H1 (cell line): Measurements from ENCODE around the gene FAT1. TPM values are rescaled to one million over a fixed set of nuclear protein-coding genes. Genes with fewer than 3 reads are reported as not detected.

Experiments used
- CTCF ChIA-PET: fragments of 300-600 bp; sonication (Branson Sonifier 250); formaldehyde crosslinking; loops from one replicate; lab custom pipeline; 2021; ENCODE audit not compliant: partially characterized antibody; lab: Charles Lee
- POLR2A ChIA-PET: fragments of 300-600 bp; sonication (Branson Sonifier 250); formaldehyde crosslinking; loops from one replicate; lab custom pipeline; 2021; ENCODE audit warnings: inconsistent platforms; ENCODE audit not compliant: partially characterized antibody; lab: Charles Lee
- DNase-seq, 2 experiments: peaks; one replicate each; pipeline versions ENCODE4 v3.0.0 to v3.0.0-alpha.2; 2010 to 2022; ENCODE audit warnings: low spot score in 2 of 2, low read depth in 1 of 2, mixed read lengths in 1 of 2
- FAIRE-seq: peaks from 2 replicates; lab custom pipeline; 2011; peaks lifted over from hg19 to GRCh38; lab: Jason Lieb, UNC
- H2AFZ ChIP-seq: 2 replicates; pipeline ENCODE4 v1.8.1; 2012; ENCODE audit warnings: low read length, inconsistent platforms
- H2AK5ac ChIP-seq: 2 replicates; pipeline ENCODE4 v1.6.1; 2013; ENCODE audit warnings: low read depth, low read length
- H2BK120ac ChIP-seq: replicated peaks from 2 replicates; pipeline ENCODE3; 2013; ENCODE audit warnings: low read depth, low read length, inconsistent platforms
- H2BK12ac ChIP-seq: 2 replicates; pipeline ENCODE4 v1.6.1; 2013; ENCODE audit warnings: low read depth, low read length
- H2BK15ac ChIP-seq: 2 replicates; pipeline ENCODE4 v1.6.1; 2013; ENCODE audit warnings: low read length
- H2BK20ac ChIP-seq: 2 replicates; pipeline ENCODE4 v1.6.1; 2013; ENCODE audit warnings: low read length
- H2BK5ac ChIP-seq: 2 replicates; pipeline ENCODE4 v1.6.1; 2013; ENCODE audit warnings: low read depth, low read length
- H3K14ac ChIP-seq: 2 replicates; pipeline ENCODE4 v1.6.1; 2013; ENCODE audit warnings: inconsistent platforms; ENCODE audit not compliant: insufficient read length
- H3K18ac ChIP-seq: 2 replicates; pipeline ENCODE4 v1.6.1; 2013; ENCODE audit warnings: low read length; ENCODE audit errors: extremely low read depth
- H3K23ac ChIP-seq: 2 replicates; pipeline ENCODE4 v1.6.1; 2013; ENCODE audit warnings: inconsistent platforms; ENCODE audit not compliant: insufficient read length
- H3K23me2 ChIP-seq: 2 replicates; pipeline ENCODE4 v1.6.1; 2013; ENCODE audit warnings: low read depth, low read length
- H3K27ac ChIP-seq: 2 replicates; pipeline ENCODE4 v1.6.1; 2011; ENCODE audit warnings: low read depth, low read length, inconsistent platforms
- H3K27me3 ChIP-seq, 4 experiments: replicated peaks in 1 of 4; 1 replicate in 1 of 4; 2 replicates in 3 of 4; pipeline versions ENCODE4 v1.6.1 to v1.8.1; 2011 to 2013; ENCODE audit warnings: low read length in 3 of 4, mild to moderate bottlenecking in 3 of 4, inconsistent platforms in 2 of 4, mixed read lengths in 2 of 4, moderate library complexity in 1 of 4; ENCODE audit not compliant: control insufficient read depth in 3 of 4, insufficient read depth in 3 of 4; ENCODE audit errors: extremely low read depth in 1 of 4
- H3K36me3 ChIP-seq, 4 experiments: 2 replicates each; pipeline versions ENCODE4 v1.6.1 to v1.8.1; 2011 to 2013; ENCODE audit warnings: mild to moderate bottlenecking in 4 of 4, low read length in 3 of 4, moderate library complexity in 2 of 4, control low read depth in 1 of 4, inconsistent platforms in 1 of 4; ENCODE audit not compliant: insufficient read depth in 4 of 4, control insufficient read depth in 2 of 4
- H3K4ac ChIP-seq: replicated peaks from 2 replicates; pipeline ENCODE3; 2013; ENCODE audit warnings: low read length, low read depth, mixed read lengths, inconsistent platforms; ENCODE audit not compliant: insufficient read length
- H3K4me1 ChIP-seq, 4 experiments: replicated peaks in 1 of 4; 1 replicate in 1 of 4; 2 replicates in 3 of 4; pipeline versions ENCODE4 v1.6.1 to v1.8.1; 2011 to 2013; ENCODE audit warnings: low read length in 3 of 4, inconsistent platforms in 2 of 4, mixed read lengths in 1 of 4; ENCODE audit not compliant: insufficient read depth in 4 of 4, control insufficient read depth in 3 of 4
- H3K4me2 ChIP-seq, 2 experiments: 2 replicates each; pipeline versions ENCODE4 v1.6.1 to v1.8.1; 2011 to 2013; ENCODE audit warnings: low read depth in 2 of 2, low read length in 2 of 2, control low read depth in 1 of 2, inconsistent platforms in 1 of 2, mild to moderate bottlenecking in 1 of 2; ENCODE audit not compliant: insufficient read depth in 1 of 2
- H3K4me3 ChIP-seq, 4 experiments: fragments of 200-600, 300-600 bp in 1 of 4; sonication (generic), shearing (Covaris generic), sonication (Bioruptor Twin) in 1 of 4; 2 replicates each; pipeline versions ENCODE4 v1.5.1 to v1.8.1; 2011 to 2016; ENCODE audit warnings: low read length in 4 of 4, low read depth in 3 of 4, control low read depth in 2 of 4, inconsistent platforms in 2 of 4, mild to moderate bottlenecking in 2 of 4, mixed read lengths in 1 of 4, moderate library complexity in 1 of 4; ENCODE audit not compliant: insufficient read depth in 2 of 4; ENCODE audit errors: extremely low read depth in 1 of 4
- H3K56ac ChIP-seq: replicated peaks from 2 replicates; pipeline ENCODE3; 2013; ENCODE audit warnings: low read depth, mild to moderate bottlenecking, mixed read lengths, low read length, inconsistent platforms; ENCODE audit not compliant: insufficient read length
- H3K79me1 ChIP-seq: 2 replicates; pipeline ENCODE4 v1.6.1; 2013; ENCODE audit warnings: low read depth, low read length, control low read depth
- H3K79me2 ChIP-seq, 2 experiments: 2 replicates each; pipeline versions ENCODE4 v1.6.1 to v1.8.1; 2012 to 2013; ENCODE audit warnings: low read length in 2 of 2, mild to moderate bottlenecking in 2 of 2, inconsistent platforms in 1 of 2; ENCODE audit not compliant: insufficient read depth in 2 of 2, control insufficient read depth in 1 of 2
- H3K9ac ChIP-seq, 4 experiments: replicated peaks in 1 of 4; 1 replicate in 1 of 4; 2 replicates in 3 of 4; pipeline versions ENCODE4 v1.6.1 to v1.8.1; 2011 to 2013; ENCODE audit warnings: low read depth in 3 of 4, low read length in 3 of 4, control low read depth in 2 of 4, mild to moderate bottlenecking in 2 of 4, moderate library complexity in 2 of 4, inconsistent platforms in 1 of 4; ENCODE audit errors: extremely low read depth in 1 of 4
- H3K9me3 ChIP-seq, 2 experiments: 2 replicates each; pipeline versions ENCODE4 v1.6.1 to v1.8.1; 2012 to 2013; ENCODE audit warnings: mild to moderate bottlenecking in 2 of 2, moderate library complexity in 2 of 2, control low read depth in 1 of 2, inconsistent platforms in 1 of 2, low read depth in 1 of 2, low read length in 1 of 2, mixed read lengths in 1 of 2; ENCODE audit not compliant: insufficient read depth in 2 of 2
- H4K20me1 ChIP-seq, 2 experiments: replicated peaks in 1 of 2; 2 replicates each; pipeline versions ENCODE3 to v1.8.1; 2011 to 2013; ENCODE audit warnings: inconsistent platforms in 2 of 2, low read length in 2 of 2, mild to moderate bottlenecking in 1 of 2; ENCODE audit not compliant: insufficient read depth in 2 of 2, control insufficient read depth in 1 of 2
- H4K5ac ChIP-seq: 2 replicates; pipeline ENCODE4 v1.6.1; 2013; ENCODE audit warnings: low read length, low read depth, mixed read lengths, inconsistent platforms; ENCODE audit not compliant: insufficient read length
- H4K8ac ChIP-seq: 2 replicates; pipeline ENCODE4 v1.8.0; 2013; ENCODE audit warnings: mild to moderate bottlenecking, moderate library complexity, low read length, inconsistent platforms; ENCODE audit not compliant: insufficient read depth; ENCODE audit errors: extremely low read depth
- H4K91ac ChIP-seq: replicated peaks from 2 replicates; pipeline ENCODE3; 2013; ENCODE audit warnings: low read length, mixed read lengths, inconsistent platforms; ENCODE audit not compliant: insufficient read length
- BRCA1 ChIP-seq: IDR thresholded peaks from 2 replicates; pipeline ENCODE4 v1.6.1; 2012; ENCODE audit warnings: low read depth, low read length, improper control_type of control experiment
- CBX8 ChIP-seq: fragments of 300-800, 300-1000 bp; sonication (generic); IDR thresholded peaks from 2 replicates; pipeline ENCODE4 v1.7.1; 2016; ENCODE audit warnings: low read depth, low read length, borderline replicate concordance
- POLR2A ChIP-seq, 2 experiments: IDR thresholded peaks; 1 replicate in 1 of 2; 2 replicates in 1 of 2; pipeline ENCODE4 v1.6.1; 2011; ENCODE audit warnings: low read depth in 2 of 2, low read length in 2 of 2, mild to moderate bottlenecking in 2 of 2; ENCODE audit errors: control extremely low read depth in 1 of 2
- POLR2AphosphoS5 ChIP-seq: IDR thresholded peaks from 2 replicates; pipeline ENCODE4 v1.6.1; 2011; ENCODE audit warnings: low read depth, low read length
- TCF12 ChIP-seq: IDR thresholded peaks from 2 replicates; pipeline ENCODE4 v1.6.1; 2011; ENCODE audit warnings: low read depth, mild to moderate bottlenecking, low read length
- YY1 ChIP-seq: IDR thresholded peaks from 2 replicates; pipeline ENCODE4 v1.6.1; 2011; ENCODE audit warnings: low read depth, mild to moderate bottlenecking, low read length
- WGBS, 2 experiments: shearing (Covaris generic) in 1 of 2; methylation state at CpG; one replicate each; pipeline versions ENCODE4 v1.1.6 to v1.1.7; 2013 to 2015; ENCODE audit warnings: low lambda C conversion rate in 2 of 2, mixed read lengths in 2 of 2, inconsistent platforms in 1 of 2, low coverage in 1 of 2, missing lambda C conversion rate in 1 of 2; ENCODE audit not compliant: insufficient replicate concordance in 2 of 2, insufficient coverage in 1 of 2, insufficient read length in 1 of 2; ENCODE audit errors: extremely low coverage in 1 of 2, missing lambda C conversion rate in 1 of 2; 5-methylcytosine and 5-hydroxymethylcytosine counted together
- polyA plus RNA-seq, 7 experiments: library from polyadenylated mRNA; depleted of rRNA in 3 of 7; stranded (reverse) in 5 of 7; unstranded in 2 of 7; fragments of >200 nt in 5 of 7; fragments of 200-250 nt in 2 of 7; gene quantifications; 1 replicate in 5 of 7; 2 replicates in 1 of 7; 4 replicates in 1 of 7; pipeline versions ENCODE4 v1.2.1 to v1.2.3, GENCODE V29; 2011 to 2013; ENCODE audit warnings: missing spikeins in 2 of 7, mixed read lengths in 2 of 7
- total RNA-seq: library from RNA; stranded (reverse); fragmentation: NEBNext Ultra II Directional; extraction: Animal tissue kit (Norgen Biotek cat#: 25700); gene quantifications from 2 replicates; pipeline ENCODE4 v1.2.1, GENCODE V29; 2021
- TF ChIP-seq, protein P1 (sequence below): IDR thresholded peaks from 2 replicates; pipeline ENCODE4 v1.6.1; 2012; ENCODE audit warnings: inconsistent platforms
- TF ChIP-seq, protein P2 (sequence below), 3 experiments: IDR thresholded peaks; 1 replicate in 2 of 3; 2 replicates in 1 of 3; pipeline versions ENCODE4 v1.5.1 to v1.6.1; 2011; ENCODE audit warnings: low read length in 3 of 3, mild to moderate bottlenecking in 3 of 3, inconsistent platforms in 2 of 3, low read depth in 1 of 3, moderate library complexity in 1 of 3; ENCODE audit not compliant: insufficient read depth in 1 of 3; ENCODE audit errors: control extremely low read depth in 1 of 3

FAT1 gene
- total and polyA plus RNA-seq, 2 of the 8 experiments (the other 6 are each of a cell fraction or from before 2014, with no cell fraction given): 94.4 to 137 TPM

DNA sequence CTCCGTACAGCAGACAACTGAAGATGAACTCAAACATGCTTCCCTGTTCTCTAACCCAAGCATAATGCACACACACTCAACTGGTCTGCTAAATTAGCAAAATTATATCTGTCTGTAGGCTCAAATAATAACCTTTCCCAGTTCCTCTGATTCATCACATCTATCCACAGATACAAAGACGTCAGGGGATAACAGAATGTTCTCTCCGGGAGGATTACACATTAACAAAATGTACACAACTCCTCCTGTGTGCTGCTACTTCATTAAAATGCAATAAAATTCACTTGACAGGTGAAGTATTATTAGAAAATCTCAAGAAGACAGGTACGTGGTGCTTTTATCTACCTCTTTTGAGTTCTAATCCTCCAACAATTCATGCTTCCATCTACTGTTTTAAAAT lies 57.4 kb downstream of the FAT1 start:
- Histone ChIP-seq H3K18ac (no peak overlapping the region), H3K79me2 (peaks cover 3 to 55% of the 10 kb centered on the region in 2 experiments; a peak in 2 of 4 replicates), H2BK5ac (no peak overlapping the region), H3K36me3 (peaks cover 2 to 28% (median 9%) of the 10 kb centered on the region in 4 experiments), H3K4me1 (peaks cover 2 to 16% (median 9%) of the 10 kb centered on the region in 4 experiments), H4K5ac (no peak overlapping the region), H3K9ac (no peak overlapping the region), H3K79me1 (0 out of 2 replicates have a peak, but pooled peaks cover 9% of the 10 kb centered on the region), H3K23me2 (peaks cover 5% of the 10 kb centered on the region), H3K4ac (no peak overlapping the region), H2BK20ac (no peak overlapping the region), H2BK120ac (no peak overlapping the region), H2BK12ac (no peak overlapping the region), H2AK5ac (no peak overlapping the region), H3K27me3 (peaks cover 0 to 1% (median 0%) of the 10 kb centered on the region in 4 experiments; a peak in 1 of 7 replicates), H3K56ac (no peak overlapping the region), H3K4me3 (no peak overlapping the region), H2AFZ (no peak overlapping the region), H3K23ac (no peak overlapping the region), H3K9me3 (no peaks in the 10 kb centered on the region), H3K4me2 (no peak overlapping the region), H4K91ac (no peak overlapping the region), H3K27ac (no peak overlapping the region), H4K20me1 (peaks cover 0 to 5% of the 10 kb centered on the region in 2 experiments), H3K14ac (no peak overlapping the region), H2BK15ac (no peak overlapping the region), H4K8ac (no peak overlapping the region)
- 88% methylated on average over 4 of the region's 4 CpGs; no CpG with 5 or more reads in 1 of the 2 experiments for WGBS, 2 experiments
- POLR2A ChIA-PET: interaction anchor here (0.7 kb wide), 1 partner anchor 35 kb away, joined by 3 read pairs; no protein-coding TSS in a partner anchor
- DNase-seq (no peak), FAIRE-seq (no peak)
- CTCF ChIA-PET: no interaction called here
- no peak for TF ChIP-seq POLR2AphosphoS5
- TF ChIP-seq POLR2A (IDR thresholded peaks at IDR 0.05; ENCODE audit: control extremely low read depth in 1 of 2, low read depth in 2 of 2, low read length in 2 of 2): no peak
- TF ChIP-seq, protein P1, sequence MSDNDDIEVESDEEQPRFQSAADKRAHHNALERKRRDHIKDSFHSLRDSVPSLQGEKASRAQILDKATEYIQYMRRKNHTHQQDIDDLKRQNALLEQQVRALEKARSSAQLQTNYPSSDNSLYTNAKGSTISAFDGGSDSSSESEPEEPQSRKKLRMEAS: no peak
- TF ChIP-seq, protein P2, sequence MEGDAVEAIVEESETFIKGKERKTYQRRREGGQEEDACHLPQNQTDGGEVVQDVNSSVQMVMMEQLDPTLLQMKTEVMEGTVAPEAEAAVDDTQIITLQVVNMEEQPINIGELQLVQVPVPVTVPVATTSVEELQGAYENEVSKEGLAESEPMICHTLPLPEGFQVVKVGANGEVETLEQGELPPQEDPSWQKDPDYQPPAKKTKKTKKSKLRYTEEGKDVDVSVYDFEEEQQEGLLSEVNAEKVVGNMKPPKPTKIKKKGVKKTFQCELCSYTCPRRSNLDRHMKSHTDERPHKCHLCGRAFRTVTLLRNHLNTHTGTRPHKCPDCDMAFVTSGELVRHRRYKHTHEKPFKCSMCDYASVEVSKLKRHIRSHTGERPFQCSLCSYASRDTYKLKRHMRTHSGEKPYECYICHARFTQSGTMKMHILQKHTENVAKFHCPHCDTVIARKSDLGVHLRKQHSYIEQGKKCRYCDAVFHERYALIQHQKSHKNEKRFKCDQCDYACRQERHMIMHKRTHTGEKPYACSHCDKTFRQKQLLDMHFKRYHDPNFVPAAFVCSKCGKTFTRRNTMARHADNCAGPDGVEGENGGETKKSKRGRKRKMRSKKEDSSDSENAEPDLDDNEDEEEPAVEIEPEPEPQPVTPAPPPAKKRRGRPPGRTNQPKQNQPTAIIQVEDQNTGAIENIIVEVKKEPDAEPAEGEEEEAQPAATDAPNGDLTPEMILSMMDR (IDR thresholded peaks at IDR 0.05; ENCODE audit: control extremely low read depth in 1 of 3, insufficient read depth in 1 of 3, low read depth in 1 of 3, low read length in 3 of 3): no peak
- TF ChIP-seq TCF12: no peak
- TF ChIP-seq YY1: no peak
- no peak for TF ChIP-seq BRCA1
- TF ChIP-seq CBX8: no peak
